Measurements from ENCODE around the gene OTUD4. TPM values are rescaled to one million over a fixed set of nuclear protein-coding genes. Genes with fewer than 3 reads are reported as not detected.

Gene OTUD4
- total and polyA plus RNA-seq, 9 of the 15 experiments (the other 6 are each of a cell fraction or from before 2014, with no cell fraction given) = 4.2 to 29.0 (median 24.8) TPM

GRCh38 chr4:145097821-145098674, 82.3 kb downstream of the OTUD4 start, which contains the start of the genes ABCE1 and ANAPC10 (continued):
- TF ChIP-seq ZNF395 (CRISPR knock-in tag; IDR thresholded peaks at IDR 0.05) = peak; percentile 86
- peak; percentile 56 for TF ChIP-seq TAF7 (tag; IDR thresholded peaks at IDR 0.05)
- TF ChIP-seq BACH1 (tag; IDR thresholded peaks at IDR 0.05) = peak; percentile 63; the same call in 1 of the 2 replicates
- peak; percentile 40; the same call in 1 of the 2 replicates for TF ChIP-seq TCF3 (CRISPR knock-in tag; IDR thresholded peaks at IDR 0.05)
- TF ChIP-seq GTF2F1 (IDR thresholded peaks at IDR 0.05; ENCODE audit: low read depth, low read length) = peak; percentile 61; the same call in 1 of the 2 replicates
- peak; percentile 41 for TF ChIP-seq ASH1L (IDR thresholded peaks at IDR 0.05; ENCODE audit: borderline replicate concordance, low read depth, partially characterized antibody)
- peak; percentile 71; the same call in 1 of the 2 replicates for TF ChIP-seq ZNF644 (tag; IDR thresholded peaks at IDR 0.05; ENCODE audit: low read depth)
- no peak for TF ChIP-seq THRAP3 (IDR thresholded peaks at IDR 0.05; ENCODE audit: borderline replicate concordance)
- TF ChIP-seq FOXP1 (CRISPR knock-in tag; IDR thresholded peaks at IDR 0.05) = peak; percentile 91
- no peak for TF ChIP-seq SLC30A9 (CRISPR knock-in tag; IDR thresholded peaks at IDR 0.05)
- peak; percentile 83; the same call in 1 of the 2 replicates for TF ChIP-seq SP1 (CRISPR knock-in tag; IDR thresholded peaks at IDR 0.05)
- TF ChIP-seq, protein P1, sequence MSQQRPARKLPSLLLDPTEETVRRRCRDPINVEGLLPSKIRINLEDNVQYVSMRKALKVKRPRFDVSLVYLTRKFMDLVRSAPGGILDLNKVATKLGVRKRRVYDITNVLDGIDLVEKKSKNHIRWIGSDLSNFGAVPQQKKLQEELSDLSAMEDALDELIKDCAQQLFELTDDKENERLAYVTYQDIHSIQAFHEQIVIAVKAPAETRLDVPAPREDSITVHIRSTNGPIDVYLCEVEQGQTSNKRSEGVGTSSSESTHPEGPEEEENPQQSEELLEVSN (IDR thresholded peaks at IDR 0.05; ENCODE audit: borderline replicate concordance in 1 of 2, extremely low read depth in 1 of 2, insufficient read depth in 1 of 2, insufficient read length in 1 of 2, low read depth in 1 of 2, low read length in 1 of 2, poor library complexity in 1 of 2, severe bottlenecking in 1 of 2) = peak; percentile 59 to 73
- TF ChIP-seq DIDO1 (tag; IDR thresholded peaks at IDR 0.05; ENCODE audit: low read depth) = peak; percentile 82
- TF ChIP-seq ZEB2 (IDR thresholded peaks at IDR 0.05) = no peak
- peak; percentile 25 for TF ChIP-seq CCNT2 (IDR thresholded peaks at IDR 0.05; ENCODE audit: borderline replicate concordance, extremely low read depth, insufficient read length, low read depth, low read length)
- TF ChIP-seq HMG20B (CRISPR knock-in tag; IDR thresholded peaks at IDR 0.05) = no peak
- TF ChIP-seq, protein P2, sequence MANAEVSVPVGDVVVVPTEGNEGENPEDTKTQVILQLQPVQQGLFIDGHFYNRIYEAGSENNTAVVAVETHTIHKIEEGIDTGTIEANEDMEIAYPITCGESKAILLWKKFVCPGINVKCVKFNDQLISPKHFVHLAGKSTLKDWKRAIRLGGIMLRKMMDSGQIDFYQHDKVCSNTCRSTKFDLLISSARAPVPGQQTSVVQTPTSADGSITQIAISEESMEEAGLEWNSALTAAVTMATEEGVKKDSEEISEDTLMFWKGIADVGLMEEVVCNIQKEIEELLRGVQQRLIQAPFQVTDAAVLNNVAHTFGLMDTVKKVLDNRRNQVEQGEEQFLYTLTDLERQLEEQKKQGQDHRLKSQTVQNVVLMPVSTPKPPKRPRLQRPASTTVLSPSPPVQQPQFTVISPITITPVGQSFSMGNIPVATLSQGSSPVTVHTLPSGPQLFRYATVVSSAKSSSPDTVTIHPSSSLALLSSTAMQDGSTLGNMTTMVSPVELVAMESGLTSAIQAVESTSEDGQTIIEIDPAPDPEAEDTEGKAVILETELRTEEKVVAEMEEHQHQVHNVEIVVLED (CRISPR knock-in tag; IDR thresholded peaks at IDR 0.05) = peak; percentile 95
- TF ChIP-seq CBX5 (IDR thresholded peaks at IDR 0.05; ENCODE audit: borderline replicate concordance, low read depth) = 0 out of 2 replicates have a peak, but pooled peaks have one; percentile 8
- TF ChIP-seq SIX5 (IDR thresholded peaks at IDR 0.05; ENCODE audit: borderline replicate concordance in 1 of 2, insufficient read depth in 1 of 2, low read depth in 1 of 2, low read length in 2 of 2) = peak in 1 of 2 experiments; percentile 28; a peak in 2 of 4 replicates
- TF ChIP-seq ZBTB8A (IDR thresholded peaks at IDR 0.05; ENCODE audit: partially characterized antibody) = no peak
- TF ChIP-seq, protein P3, sequence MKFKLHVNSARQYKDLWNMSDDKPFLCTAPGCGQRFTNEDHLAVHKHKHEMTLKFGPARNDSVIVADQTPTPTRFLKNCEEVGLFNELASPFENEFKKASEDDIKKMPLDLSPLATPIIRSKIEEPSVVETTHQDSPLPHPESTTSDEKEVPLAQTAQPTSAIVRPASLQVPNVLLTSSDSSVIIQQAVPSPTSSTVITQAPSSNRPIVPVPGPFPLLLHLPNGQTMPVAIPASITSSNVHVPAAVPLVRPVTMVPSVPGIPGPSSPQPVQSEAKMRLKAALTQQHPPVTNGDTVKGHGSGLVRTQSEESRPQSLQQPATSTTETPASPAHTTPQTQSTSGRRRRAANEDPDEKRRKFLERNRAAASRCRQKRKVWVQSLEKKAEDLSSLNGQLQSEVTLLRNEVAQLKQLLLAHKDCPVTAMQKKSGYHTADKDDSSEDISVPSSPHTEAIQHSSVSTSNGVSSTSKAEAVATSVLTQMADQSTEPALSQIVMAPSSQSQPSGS (CRISPR knock-in tag; IDR thresholded peaks at IDR 0.05) = peak; percentile 94
- peak; percentile 64; the same call in 1 of the 2 replicates for TF ChIP-seq ZNF583 (CRISPR knock-in tag; IDR thresholded peaks at IDR 0.05)

All from K562 (cell line).